GM18909 (cell line): ENCODE measurements around the gene DIO3.
"Not testable (repeated sequence)": the region's sequence is repeated elsewhere in the genome, so short reads cannot be mapped to it uniquely, and the experiment has no call there.

Experiments
- ATAC-seq: cut with Tn5 transposase; IDR thresholded peaks from one replicate; pipeline ENCODE4 v1.9.1; 2021; ENCODE audit warnings: mild to moderate bottlenecking; ENCODE audit not compliant: unreplicated experiment, poor library complexity

Gene DIO3

GRCh38 chr14:101557321-101557695, 4.0 kb upstream of the DIO3 start:
- no peak for ATAC-seq

- ATAC-seq, result no peak
Observed at GRCh38 chr14:101557811-101558738, 3.2 kb upstream of the DIO3 start.

DNA sequence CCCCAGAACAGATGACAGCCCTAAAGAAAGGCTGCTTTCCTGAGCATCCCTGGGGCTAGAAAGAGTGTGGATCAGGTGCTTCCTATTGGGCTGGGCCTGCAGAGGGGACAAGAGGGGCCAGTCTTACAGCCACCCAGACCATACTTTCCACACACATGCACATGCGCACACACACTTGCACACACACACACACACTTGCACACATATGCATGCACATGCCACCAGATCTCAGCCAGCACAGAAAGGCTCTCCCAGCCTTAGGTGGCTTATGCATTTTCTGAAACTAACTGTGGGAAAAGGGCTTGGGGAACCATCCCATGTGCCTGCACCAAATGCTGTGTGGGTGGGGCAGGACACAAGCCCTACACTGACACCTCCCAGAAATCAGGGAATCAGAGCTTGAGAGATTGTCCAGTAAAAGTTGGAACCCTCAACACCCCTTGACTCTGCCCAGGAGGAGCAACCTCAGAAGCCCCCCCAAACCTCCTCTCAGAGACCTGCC, 2.5 kb upstream of the DIO3 start:
- no peak for ATAC-seq

- ATAC-seq, result no peak
Observed at GRCh38 chr14:101559250-101559623, 2.1 kb upstream of the DIO3 start.

GRCh38 chr14:101559624-101560533, 1.4 kb upstream of the DIO3 start:
- no peak for ATAC-seq

GRCh38 chr14:101560534-101561113, 671 bp upstream of the DIO3 start:
- ATAC-seq, result no peak

GRCh38 chr14:101561897-101562490, 699 bp downstream of the DIO3 start:
- ATAC-seq, result no peak

DNA sequence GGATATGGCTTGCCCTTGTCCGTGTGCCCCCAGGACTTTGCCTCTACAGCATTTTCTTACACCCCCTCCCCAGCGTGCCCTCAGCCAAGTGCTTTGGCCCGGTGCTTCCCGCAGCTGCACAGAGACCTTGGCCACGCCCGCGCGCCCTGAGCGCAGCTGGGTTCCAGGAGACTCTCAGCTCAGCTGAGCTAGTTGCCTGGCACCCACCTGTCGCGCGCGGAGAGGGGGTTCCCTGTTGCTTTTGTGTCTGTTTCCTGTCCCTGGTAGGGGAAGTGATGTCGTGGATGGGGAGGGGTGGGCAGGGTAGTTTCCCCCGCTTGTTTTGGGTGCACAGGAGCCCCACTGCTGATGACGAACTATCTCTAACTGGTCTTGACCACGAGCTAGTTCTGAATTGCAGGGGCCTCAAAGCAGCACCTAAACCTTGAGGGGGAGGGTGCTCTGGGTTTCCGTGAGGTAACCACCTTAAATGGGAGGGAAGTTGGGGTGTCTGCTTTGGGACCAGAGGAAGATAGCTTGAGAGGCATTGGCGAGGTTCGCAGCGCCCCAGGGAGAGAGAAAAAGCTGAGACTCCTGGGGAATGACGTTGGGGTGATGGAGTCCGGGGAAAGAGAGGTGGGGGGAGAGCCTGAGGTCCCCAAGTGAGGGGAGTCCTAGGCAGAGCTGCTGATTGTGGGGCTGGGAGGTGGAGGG, 1.5 kb downstream of the DIO3 start:
- ATAC-seq, result no peak

- ATAC-seq, result no peak
Observed at GRCh38 chr14:101563352-101563653, 2.0 kb downstream of the DIO3 start.

GRCh38 chr14:101563654-101564443, 2.6 kb downstream of the DIO3 start:
- no peak for ATAC-seq

- no peak for ATAC-seq
Observed at GRCh38 chr14:101564444-101564776, 3.1 kb downstream of the DIO3 start.

GRCh38 chr14:101564819-101565698, 3.8 kb downstream of the DIO3 start:
- ATAC-seq, result no peak

DNA sequence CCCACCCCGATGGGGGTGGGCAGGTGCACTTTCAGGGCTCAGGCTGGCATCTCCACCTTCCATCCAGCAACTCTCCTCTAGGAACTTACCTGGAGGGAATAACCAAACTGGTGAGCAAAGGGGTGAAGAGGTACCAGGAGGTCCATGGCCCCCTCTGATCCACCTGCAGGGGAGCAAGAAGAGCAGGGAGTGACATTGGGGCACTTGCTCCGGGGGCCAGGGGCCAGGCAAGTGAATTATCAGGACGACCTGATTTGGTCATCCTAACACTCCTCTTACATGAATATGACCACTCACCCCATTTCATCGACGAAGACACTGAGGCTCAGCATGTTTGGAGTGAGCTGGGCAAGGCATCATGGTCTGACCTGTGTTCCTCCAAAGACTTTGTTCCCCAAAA, 6.0 kb downstream of the DIO3 start:
- ATAC-seq, result no peak

DNA sequence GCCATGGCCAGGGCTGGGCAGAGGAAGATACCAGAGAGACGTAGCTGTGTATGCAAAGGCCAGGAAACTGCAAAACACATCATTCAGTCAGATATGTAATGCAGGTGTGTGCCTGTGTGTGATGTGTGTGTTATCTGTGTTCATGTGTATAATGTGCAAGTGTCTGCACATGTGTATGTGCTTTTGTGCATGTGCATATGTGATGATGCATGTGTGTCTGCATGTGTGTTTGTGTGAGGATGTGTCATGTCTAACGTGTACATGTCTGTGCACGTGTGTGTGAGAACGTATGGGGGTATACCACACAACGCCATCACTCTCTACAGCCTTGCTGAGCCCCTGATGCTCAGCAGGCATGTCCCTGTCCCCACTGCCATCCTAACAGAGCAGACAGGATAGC, 9.7 kb downstream of the DIO3 start:
- no peak for ATAC-seq

GRCh38 chr14:101572526-101572925, 11.2 kb downstream of the DIO3 start:
- not testable (repeated sequence) for ATAC-seq

DNA sequence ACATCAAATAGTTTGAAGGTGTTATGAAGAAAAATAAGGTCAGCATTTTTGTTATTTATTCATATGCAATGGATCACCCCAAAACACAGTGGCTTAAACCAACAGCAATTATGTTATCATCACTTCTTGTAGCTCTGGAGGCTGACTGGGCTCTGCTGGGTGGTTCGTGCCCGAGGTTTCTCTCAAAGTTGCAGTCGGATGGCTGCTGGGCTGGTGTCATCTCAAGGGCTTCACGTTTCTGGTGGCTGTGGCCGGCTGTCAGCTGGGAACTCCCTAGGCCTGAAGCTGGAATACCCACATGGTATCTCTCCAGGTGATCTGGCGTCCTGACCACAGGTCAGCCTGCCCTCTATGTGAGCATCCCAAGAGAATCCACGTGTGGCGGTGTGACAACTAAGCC, 12.0 kb downstream of the DIO3 start:
- ATAC-seq, result no peak

DNA sequence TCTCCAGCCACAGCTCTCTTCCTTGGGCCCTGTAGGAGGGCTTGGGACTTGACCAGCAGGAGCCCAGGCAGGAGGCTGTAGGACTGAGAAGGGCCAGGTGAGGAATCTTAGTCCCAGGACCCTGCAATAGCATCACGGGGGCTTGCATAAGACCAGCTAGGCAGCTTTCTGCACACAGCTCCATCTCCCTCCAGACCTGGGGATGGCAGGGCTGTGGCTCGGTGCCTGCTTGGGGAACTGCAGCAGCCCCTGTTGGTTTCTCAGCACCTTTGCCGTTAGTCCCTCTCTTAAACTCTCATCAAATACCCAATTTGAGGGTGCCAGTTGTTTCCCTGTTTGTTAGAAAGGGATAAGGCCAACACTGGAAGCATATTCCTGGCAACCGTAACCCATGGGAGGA, 14.3 kb downstream of the DIO3 start:
- ATAC-seq, result no peak

DNA sequence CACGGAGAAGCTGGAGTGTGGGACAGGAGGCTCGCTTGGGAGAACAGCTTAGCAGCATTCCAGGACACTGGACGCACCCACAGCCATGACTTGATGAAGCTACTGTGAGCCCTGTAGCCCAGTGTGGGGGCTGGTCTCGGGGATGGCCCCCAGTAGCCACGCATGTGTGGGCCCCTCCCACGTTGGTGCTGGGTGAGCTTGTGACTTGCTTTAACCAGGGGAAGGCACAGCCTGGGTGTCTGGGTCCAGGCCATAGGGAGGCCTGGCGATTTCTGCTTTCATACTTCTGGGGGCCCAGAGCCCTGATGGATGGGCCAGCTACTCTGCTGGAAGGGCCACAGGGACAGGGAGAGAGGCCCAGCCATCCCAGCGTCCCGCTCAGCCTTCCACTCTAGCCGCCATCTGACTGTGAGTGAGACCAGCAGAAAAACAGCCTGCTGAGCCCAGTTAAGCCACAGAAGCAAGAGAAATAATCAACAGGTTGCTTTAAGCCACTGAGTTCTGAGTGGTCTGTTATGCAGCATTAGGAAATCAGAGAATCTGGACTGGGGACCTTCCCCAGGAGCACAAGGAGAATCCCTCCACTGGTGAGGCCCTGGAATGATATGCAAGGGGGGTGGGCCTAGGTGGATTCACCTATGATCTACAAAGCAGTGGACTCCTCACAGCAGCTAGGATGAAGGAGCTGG, 16.1 kb downstream of the DIO3 start:
- no peak for ATAC-seq
